ENCODE measurements around the gene PCDHA1. TPM values are rescaled to one million over a fixed set of nuclear protein-coding genes. Genes with fewer than 3 reads are reported as not detected.
A peak's percentile ranks its signal among the peaks of the same experiment; 100 is the strongest.

Gene PCDHA1
- total RNA-seq, 1 donor from 2014 or later = not detected

GRCh38 chr5:140988608-140989007 is 202.7 kb downstream of the PCDHA1 start:
- no peak for DNase-seq

GRCh38 chr5:140989254-140990020 is 203.5 kb downstream of the PCDHA1 start:
- no peak for DNase-seq

- DNase-seq = no peak
Observed at GRCh38 chr5:140992828-140993227, 206.9 kb downstream of the PCDHA1 start.

- DNase-seq = peak; percentile 8
Observed at GRCh38 chr5:140996060-140996459, 210.1 kb downstream of the PCDHA1 start.

GRCh38 chr5:140998921-140999410 is 213.0 kb downstream of the PCDHA1 start:
- DNase-seq = no peak

- DNase-seq = no peak
Observed at GRCh38 chr5:141001446-141001843, 215.5 kb downstream of the PCDHA1 start.

- DNase-seq = no peak
Observed at GRCh38 chr5:141001844-141002604, 216.1 kb downstream of the PCDHA1 start.

- DNase-seq = no peak
Observed at GRCh38 chr5:141002605-141002965, 216.6 kb downstream of the PCDHA1 start.

- no peak for DNase-seq
Observed at GRCh38 chr5:141003031-141003430, 217.1 kb downstream of the PCDHA1 start.

- no peak for DNase-seq
Observed at GRCh38 chr5:141003791-141004611, 218.1 kb downstream of the PCDHA1 start.

GRCh38 chr5:141007791-141008190 is 221.9 kb downstream of the PCDHA1 start:
- DNase-seq = no peak

- no peak for DNase-seq
Observed at GRCh38 chr5:141010047-141010793, 224.3 kb downstream of the PCDHA1 start.

- no peak for DNase-seq
Observed at GRCh38 chr5:141017943-141018342, 232.0 kb downstream of the PCDHA1 start.

GRCh38 chr5:141022384-141022783 is 236.4 kb downstream of the PCDHA1 start:
- DNase-seq = no peak

GRCh38 chr5:141031006-141031405 is 245.1 kb downstream of the PCDHA1 start:
- DNase-seq = no peak

GRCh38 chr5:141032626-141033025 is 246.7 kb downstream of the PCDHA1 start:
- DNase-seq = no peak

GRCh38 chr5:141039061-141039460 is 253.1 kb downstream of the PCDHA1 start:
- DNase-seq = no peak

- DNase-seq = peak; percentile 37
Observed at GRCh38 chr5:141039517-141039916, 253.6 kb downstream of the PCDHA1 start.

GRCh38 chr5:141040093-141040770 is 254.3 kb downstream of the PCDHA1 start:
- peak; percentile 55 for DNase-seq

- DNase-seq = peak; percentile 94
Observed at GRCh38 chr5:141040771-141041426, 255.0 kb downstream of the PCDHA1 start.

- DNase-seq = no peak
Observed at GRCh38 chr5:141041427-141041785, 255.5 kb downstream of the PCDHA1 start.
